Small intestine (tissue), 7 donors: Measurements from ENCODE around the gene C3orf49. TPM values are rescaled to one million over a fixed set of nuclear protein-coding genes. Genes with fewer than 3 reads are reported as not detected.

ENCODE experiments used
- DNase-seq, 2 donors: peaks; one replicate each; pipeline versions ENCODE4 v3.0.0 to v3.0.0-alpha.2; 2013
- FAIRE-seq: peaks from 2 replicates; lab custom pipeline; 2012; peaks lifted over from hg19 to GRCh38; lab: Jason Lieb, UNC
- H3K27ac ChIP-seq, 3 donors: one replicate each; pipeline ENCODE4 v1.5.1; 2013; ENCODE audit warnings: low read length in 2 of 3, mild to moderate bottlenecking in 2 of 3, control low read depth in 1 of 3, inconsistent platforms in 1 of 3, low read depth in 1 of 3, moderate library complexity in 1 of 3
- H3K27me3 ChIP-seq, 3 donors: one replicate each; pipeline ENCODE4 v1.6.1; 2013; ENCODE audit warnings: low read length in 3 of 3, inconsistent platforms in 1 of 3; ENCODE audit not compliant: control insufficient read depth in 3 of 3, insufficient read depth in 3 of 3
- H3K36me3 ChIP-seq, 3 donors: one replicate each; pipeline ENCODE4 v1.6.1; 2013; ENCODE audit warnings: low read length in 3 of 3, inconsistent platforms in 1 of 3, low read depth in 1 of 3, mild to moderate bottlenecking in 1 of 3, moderate library complexity in 1 of 3; ENCODE audit not compliant: control insufficient read depth in 3 of 3, insufficient read depth in 2 of 3
- H3K4me1 ChIP-seq, 3 donors: one replicate each; pipeline ENCODE4 v1.6.1; 2013; ENCODE audit warnings: low read length in 2 of 3, inconsistent platforms in 1 of 3, low read depth in 1 of 3, mild to moderate bottlenecking in 1 of 3, moderate library complexity in 1 of 3; ENCODE audit not compliant: control insufficient read depth in 3 of 3, insufficient read depth in 2 of 3
- H3K4me3 ChIP-seq, 3 donors: one replicate each; pipeline ENCODE4 v1.5.1; 2013; ENCODE audit warnings: low read length in 3 of 3, control low read depth in 1 of 3, inconsistent platforms in 1 of 3, low read depth in 1 of 3, mild to moderate bottlenecking in 1 of 3, moderate library complexity in 1 of 3
- H3K9me3 ChIP-seq, 2 donors: one replicate each; pipeline ENCODE4 v1.6.1; 2013; ENCODE audit warnings: low read depth in 1 of 2, low read length in 1 of 2; ENCODE audit not compliant: control insufficient read depth in 2 of 2, insufficient read depth in 1 of 2
- WGBS, 3 donors: extraction: QIAGEN DNeasy Blood & Tissue Kit; methylation state at CpG; one replicate each; pipeline ENCODE4 v1.1.7; 2013; 5-methylcytosine and 5-hydroxymethylcytosine counted together
- polyA plus RNA-seq, 4 donors: library from polyadenylated mRNA; stranded (reverse) in 3 of 4; unstranded in 1 of 4; fragments of 200-250 nt in 3 of 4; fragments of 120-200 nt in 1 of 4; gene quantifications; one replicate each; pipeline versions ENCODE4 v1.2.1 to v1.2.3, GENCODE V29; 2013
- donor health status: healthy with polysubstance abuse.
- donor health status: control.
- donor health status: control.
- donor health status: Bipolar disorder and iron deficiency.
- donor health status: healthy.

Gene C3orf49
- polyA plus RNA-seq, 4 donors: 0.21 TPM; not detected in 3

DNA sequence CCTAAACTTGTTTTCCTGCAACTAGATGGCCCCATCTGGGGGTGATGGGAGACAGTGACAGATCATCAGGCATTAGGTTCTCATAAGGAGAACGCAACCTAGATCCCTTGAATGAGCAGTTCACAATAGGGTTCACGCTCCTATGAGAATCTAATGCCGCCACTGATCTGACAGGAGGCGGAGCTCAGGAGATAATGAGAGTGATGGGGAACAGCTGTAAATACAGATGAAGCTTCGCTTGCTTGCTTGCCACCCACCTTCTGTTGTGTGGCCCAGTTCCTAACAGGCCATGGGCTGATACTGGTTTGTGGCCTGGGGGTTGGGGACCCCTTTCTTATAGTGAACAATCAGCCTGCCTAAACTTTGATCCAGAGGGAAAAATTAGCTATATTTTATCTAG lies 15.2 kb upstream of the C3orf49 start:
- Histone ChIP-seq H3K27me3 (peaks cover 0 to 2% (median 0%) of the 10 kb centered on the region in 3 donors), H3K4me1 (no peaks in the 10 kb centered on the region), H3K4me3 (no peak overlapping the region), H3K36me3 (no peaks in the 10 kb centered on the region), H3K9me3 (peaks cover 0 to 6% of the 10 kb centered on the region in 2 donors), H3K27ac (no peak overlapping the region)
- FAIRE-seq: no peak
- 80 to 90% (median 90%) methylated on average over 5 of the region's 5 CpGs for WGBS, 3 donors
- DNase-seq: no peak

GRCh38 chr3:63807961-63808565 lies 11.0 kb upstream of the C3orf49 start:
- FAIRE-seq: no peak
- no peak overlapping the region for H3K4me3 ChIP-seq
- DNase-seq: no peak
- no peaks in the 10 kb centered on the region for H3K36me3 ChIP-seq
- WGBS, 3 donors: 78 to 89% (median 87%) methylated on average over 5 of the region's 5 CpGs
- H3K27ac ChIP-seq: no peak overlapping the region
- no peaks in the 10 kb centered on the region for H3K4me1 ChIP-seq
- no peaks in the 10 kb centered on the region for H3K27me3 ChIP-seq
- H3K9me3 ChIP-seq: peaks cover 0 to 6% of the 10 kb centered on the region in 2 donors

DNA sequence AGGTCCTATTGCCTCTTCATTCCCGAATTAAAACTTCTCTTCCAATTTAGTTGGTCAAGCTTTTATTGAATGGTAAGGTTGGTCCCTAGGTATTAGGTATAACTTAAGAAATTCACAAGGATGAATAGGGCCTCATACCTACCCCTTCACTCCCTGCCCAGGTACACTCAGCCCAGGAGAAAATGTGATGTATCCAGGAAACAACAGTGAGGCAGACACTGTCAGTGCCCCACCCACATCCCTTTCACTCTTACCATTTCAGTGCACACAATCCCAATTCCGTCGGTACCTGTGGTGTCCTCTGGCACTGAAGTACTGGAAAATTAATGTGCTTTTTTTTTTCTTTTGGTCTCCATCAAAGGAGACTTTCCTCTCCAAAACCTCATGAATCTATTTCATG lies 10.5 kb upstream of the C3orf49 start:
- no peaks in the 10 kb centered on the region for H3K36me3 ChIP-seq
- 81 to 86% (median 83%) methylated on average over 3 of the region's 3 CpGs for WGBS, 3 donors
- no peak overlapping the region for H3K4me3 ChIP-seq
- no peak overlapping the region for H3K27ac ChIP-seq
- DNase-seq: no peak
- FAIRE-seq: no peak
- peaks cover 0 to 6% of the 10 kb centered on the region in 2 donors for H3K9me3 ChIP-seq
- H3K4me1 ChIP-seq: no peaks in the 10 kb centered on the region
- H3K27me3 ChIP-seq: no peaks in the 10 kb centered on the region

- WGBS, 3 donors: 76 to 81% (median 77%) methylated on average over 6 of the region's 6 CpGs
- FAIRE-seq (no peak), DNase-seq (peak in 1 of 2 donors; percentile 30)
- Histone ChIP-seq H3K4me3 (no peak overlapping the region), H3K9me3 (peaks cover 0 to 6% of the 10 kb centered on the region in 2 donors), H3K27ac (no peak overlapping the region), H3K36me3 (no peaks in the 10 kb centered on the region), H3K27me3 (no peaks in the 10 kb centered on the region), H3K4me1 (no peaks in the 10 kb centered on the region)
Measured at GRCh38 chr3:63809607-63810006, 9.5 kb upstream of the C3orf49 start.

DNA sequence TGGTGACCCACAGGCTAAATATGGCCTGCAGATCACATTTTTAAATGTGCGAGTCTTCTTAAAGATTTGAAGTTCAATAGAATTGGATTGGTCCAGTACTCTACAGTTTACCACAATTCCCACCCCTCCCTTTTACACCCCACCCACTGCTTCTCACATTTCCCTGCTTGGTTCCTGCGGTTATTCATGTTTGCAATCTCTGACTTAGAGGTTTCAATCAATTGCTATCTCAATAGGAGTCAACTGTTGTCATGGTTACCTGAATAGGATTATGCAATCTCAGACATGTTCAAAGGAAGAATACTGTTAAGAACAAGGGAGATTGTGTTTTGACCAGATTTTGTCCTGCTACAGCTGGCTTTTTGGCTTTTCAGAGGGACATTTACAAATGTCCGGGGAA lies 4.9 kb upstream of the C3orf49 start:
- Histone ChIP-seq H3K27ac (no peak overlapping the region), H3K36me3 (no peaks in the 10 kb centered on the region), H3K9me3 (no peaks in the 10 kb centered on the region), H3K27me3 (no peaks in the 10 kb centered on the region), H3K4me3 (no peak overlapping the region), H3K4me1 (no peaks in the 10 kb centered on the region)
- WGBS, 3 donors: 88 to 95% (median 89%) methylated on average over 3 of the region's 3 CpGs
- FAIRE-seq (no peak), DNase-seq (peak in 1 of 2 donors; percentile 8)

DNA sequence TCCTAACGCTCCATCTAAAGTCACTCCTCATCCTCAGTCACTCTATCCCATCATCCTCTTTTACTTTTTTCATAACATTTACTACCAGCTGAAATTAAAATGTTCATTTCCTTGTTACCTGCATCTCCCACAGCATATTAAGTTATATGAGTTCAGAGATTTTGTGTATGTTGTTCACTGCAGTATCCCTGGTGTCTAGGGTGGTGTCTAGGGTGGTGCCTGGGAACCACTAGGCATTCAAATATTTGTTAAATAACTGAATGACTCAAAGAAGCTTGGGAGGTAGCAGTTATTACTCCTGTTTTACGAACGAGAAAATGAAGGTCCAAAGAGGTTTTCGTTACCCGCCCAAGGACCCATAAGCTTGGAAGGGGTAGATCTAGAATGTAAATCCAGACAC lies 1.9 kb upstream of the C3orf49 start:
- DNase-seq (no peak), FAIRE-seq (no peak)
- 84 to 89% (median 86%) methylated on average over 5 of the region's 5 CpGs for WGBS, 3 donors
- no peaks in the 10 kb centered on the region for H3K36me3 ChIP-seq
- no peak overlapping the region for H3K4me3 ChIP-seq
- H3K27ac ChIP-seq: no peak overlapping the region
- H3K27me3 ChIP-seq: no peaks in the 10 kb centered on the region
- H3K9me3 ChIP-seq: no peaks in the 10 kb centered on the region
- no peaks in the 10 kb centered on the region for H3K4me1 ChIP-seq

GRCh38 chr3:63818282-63819150 lies 583 bp upstream of the C3orf49 start:
- 28 to 35% (median 33%) methylated on average over 10 of the region's 10 CpGs for WGBS, 3 donors
- no peaks in the 10 kb centered on the region for H3K9me3 ChIP-seq
- H3K27ac ChIP-seq: no peak overlapping the region
- FAIRE-seq: peak; percentile 71
- no peak overlapping the region for H3K4me3 ChIP-seq
- peak; percentile 63 to 72 for DNase-seq
- H3K4me1 ChIP-seq: no peaks in the 10 kb centered on the region
- no peaks in the 10 kb centered on the region for H3K27me3 ChIP-seq
- no peaks in the 10 kb centered on the region for H3K36me3 ChIP-seq

- WGBS, 3 donors: 72 to 82% (median 76%) methylated on average over 4 of the region's 4 CpGs
- FAIRE-seq (no peak), DNase-seq (no peak)
Measured at GRCh38 chr3:63824309-63824708, 5.2 kb downstream of the C3orf49 start.

More at GRCh38 chr3:63824309-63824708, 5.2 kb downstream of the C3orf49 start:
- no peaks in the 10 kb centered on the region for H3K9me3 ChIP-seq
- no peaks in the 10 kb centered on the region for H3K4me1 ChIP-seq
- H3K36me3 ChIP-seq: peaks cover 0 to 6% (median 2%) of the 10 kb centered on the region in 3 donors
- no peaks in the 10 kb centered on the region for H3K27me3 ChIP-seq
- H3K4me3 ChIP-seq: no peak overlapping the region
- H3K27ac ChIP-seq: no peak overlapping the region
